Stimulated activated memory B cell treated with anti-CD40 and anti-IgM and Interleukin-4, amounts not matched to agents 10 μg/mL and 1 μg/mL and 100 μg/mL, for 72 hours (primary cell): ENCODE results near the gene KIR2DL3.
"Not testable (repeated sequence)": the region's sequence is repeated elsewhere in the genome, so short reads cannot be mapped to it uniquely, and the experiment has no call there.

Experiments used
- ATAC-seq: fragments of 150-1000 bp; cut with Tn5 transposase; 2 replicates; pipeline ENCODE4 v1.10.0; 2021
- H3K27ac Mint-ChIP-seq: one replicate; pipeline ENCODE4 v1.8.0; 2022; ENCODE audit warnings: mild to moderate bottlenecking, mixed read lengths
- H3K27me3 Mint-ChIP-seq: one replicate; pipeline ENCODE4 v1.8.0; 2022; ENCODE audit warnings: mixed read lengths
- H3K36me3 Mint-ChIP-seq: one replicate; pipeline ENCODE4 v1.8.0; 2022; ENCODE audit warnings: mixed read lengths
- H3K4me1 Mint-ChIP-seq: one replicate; pipeline ENCODE4 v1.8.0; 2022; ENCODE audit warnings: mixed read lengths
- H3K4me3 Mint-ChIP-seq: one replicate; pipeline ENCODE4 v1.8.0; 2022; ENCODE audit warnings: mild to moderate bottlenecking, moderate library complexity, mixed read lengths
- H3K9me3 Mint-ChIP-seq: one replicate; pipeline ENCODE4 v1.8.0; 2022; ENCODE audit warnings: mixed read lengths

KIR2DL3 gene

GRCh38 chr19:54770511-54770910 lies 32.2 kb downstream of the KIR2DL3 start:
- H3K36me3 Mint-ChIP-seq, H3K4me1 Mint-ChIP-seq, H3K9me3 Mint-ChIP-seq, ATAC-seq, H3K4me3 Mint-ChIP-seq, H3K27ac Mint-ChIP-seq: not testable (repeated sequence)
- H3K27me3 Mint-ChIP-seq: peaks cover 18% of the 10 kb centered on the region

GRCh38 chr19:54771018-54771960 lies 33.0 kb downstream of the KIR2DL3 start:
- not testable (repeated sequence) for ATAC-seq

GRCh38 chr19:54772666-54773065 lies 34.4 kb downstream of the KIR2DL3 start:
- not testable (repeated sequence) for H3K9me3 Mint-ChIP-seq, H3K4me3 Mint-ChIP-seq, H3K36me3 Mint-ChIP-seq, H3K4me1 Mint-ChIP-seq, H3K27ac Mint-ChIP-seq, ATAC-seq
- H3K27me3 Mint-ChIP-seq: peaks cover 15% of the 10 kb centered on the region

More at GRCh38 chr19:54771018-54771960, 33.0 kb downstream of the KIR2DL3 start:
- not testable (repeated sequence) for H3K36me3 Mint-ChIP-seq, H3K4me1 Mint-ChIP-seq, H3K27ac Mint-ChIP-seq, H3K4me3 Mint-ChIP-seq, H3K9me3 Mint-ChIP-seq
- peaks cover 15% of the 10 kb centered on the region for H3K27me3 Mint-ChIP-seq

GRCh38 chr19:54775095-54775815 lies 36.9 kb downstream of the KIR2DL3 start:
- not testable (repeated sequence) for H3K27ac Mint-ChIP-seq, H3K27me3 Mint-ChIP-seq, H3K9me3 Mint-ChIP-seq, H3K36me3 Mint-ChIP-seq, ATAC-seq, H3K4me3 Mint-ChIP-seq, H3K4me1 Mint-ChIP-seq

GRCh38 chr19:54775830-54776229 lies 37.5 kb downstream of the KIR2DL3 start:
- not testable (repeated sequence) for H3K9me3 Mint-ChIP-seq, ATAC-seq, H3K4me3 Mint-ChIP-seq, H3K27me3 Mint-ChIP-seq, H3K27ac Mint-ChIP-seq, H3K4me1 Mint-ChIP-seq, H3K36me3 Mint-ChIP-seq

GRCh38 chr19:54777851-54778250 lies 39.5 kb downstream of the KIR2DL3 start:
- H3K4me1 Mint-ChIP-seq, H3K4me3 Mint-ChIP-seq, H3K27ac Mint-ChIP-seq, H3K9me3 Mint-ChIP-seq, H3K36me3 Mint-ChIP-seq, ATAC-seq: not testable (repeated sequence)
- peaks cover 16% of the 10 kb centered on the region for H3K27me3 Mint-ChIP-seq

- H3K27ac Mint-ChIP-seq, H3K36me3 Mint-ChIP-seq, H3K4me1 Mint-ChIP-seq, H3K4me3 Mint-ChIP-seq, ATAC-seq, H3K9me3 Mint-ChIP-seq: not testable (repeated sequence)
- peaks cover 26% of the 10 kb centered on the region for H3K27me3 Mint-ChIP-seq
Measured at GRCh38 chr19:54778896-54779295, 40.6 kb downstream of the KIR2DL3 start.

- H3K36me3 Mint-ChIP-seq, ATAC-seq, H3K9me3 Mint-ChIP-seq, H3K27ac Mint-ChIP-seq, H3K4me1 Mint-ChIP-seq, H3K4me3 Mint-ChIP-seq: not testable (repeated sequence)
- peaks cover 49% of the 10 kb centered on the region for H3K27me3 Mint-ChIP-seq
Measured at GRCh38 chr19:54782916-54783315, 44.6 kb downstream of the KIR2DL3 start.

- peaks cover 67% of the 10 kb centered on the region for H3K27me3 Mint-ChIP-seq
- not testable (repeated sequence) for H3K36me3 Mint-ChIP-seq, H3K9me3 Mint-ChIP-seq, ATAC-seq, H3K4me1 Mint-ChIP-seq, H3K27ac Mint-ChIP-seq, H3K4me3 Mint-ChIP-seq
Measured at GRCh38 chr19:54786091-54786723, 47.9 kb downstream of the KIR2DL3 start.

GRCh38 chr19:54788154-54788553 lies 49.8 kb downstream of the KIR2DL3 start:
- H3K4me1 Mint-ChIP-seq, H3K27ac Mint-ChIP-seq, H3K9me3 Mint-ChIP-seq, H3K36me3 Mint-ChIP-seq, ATAC-seq, H3K4me3 Mint-ChIP-seq: not testable (repeated sequence)
- H3K27me3 Mint-ChIP-seq: peaks cover 49% of the 10 kb centered on the region

GRCh38 chr19:54790711-54791110 lies 52.4 kb downstream of the KIR2DL3 start:
- ATAC-seq: no peak

GRCh38 chr19:54791476-54791875 lies 53.2 kb downstream of the KIR2DL3 start:
- peaks cover 11% of the 10 kb centered on the region for H3K4me1 Mint-ChIP-seq

More at GRCh38 chr19:54790711-54791110, 52.4 kb downstream of the KIR2DL3 start:
- H3K4me1 Mint-ChIP-seq: peaks cover 11% of the 10 kb centered on the region
- H3K27ac Mint-ChIP-seq: no peak overlapping the region
- H3K9me3 Mint-ChIP-seq: peaks cover 8% of the 10 kb centered on the region
- H3K36me3 Mint-ChIP-seq: no peaks in the 10 kb centered on the region
- H3K27me3 Mint-ChIP-seq: peaks cover 40% of the 10 kb centered on the region
- no peak overlapping the region for H3K4me3 Mint-ChIP-seq

GRCh38 chr19:54792814-54793213 lies 54.5 kb downstream of the KIR2DL3 start:
- Mint-ChIP-seq H3K27me3 (peaks cover 44% of the 10 kb centered on the region), H3K36me3 (no peaks in the 10 kb centered on the region), H3K4me3 (peak overlapping the region; percentile 61), H3K9me3 (peaks cover 11% of the 10 kb centered on the region), H3K4me1 (peaks cover 11% of the 10 kb centered on the region), H3K27ac (peak overlapping the region; percentile 62)
- no peak for ATAC-seq

More at GRCh38 chr19:54791476-54791875, 53.2 kb downstream of the KIR2DL3 start:
- H3K4me3 Mint-ChIP-seq: no peak overlapping the region
- no peak overlapping the region for H3K27ac Mint-ChIP-seq
- no peaks in the 10 kb centered on the region for H3K36me3 Mint-ChIP-seq
- peaks cover 11% of the 10 kb centered on the region for H3K9me3 Mint-ChIP-seq
- no peak for ATAC-seq
- peaks cover 40% of the 10 kb centered on the region for H3K27me3 Mint-ChIP-seq

GRCh38 chr19:54795758-54796157 lies 57.4 kb downstream of the KIR2DL3 start:
- H3K4me1 Mint-ChIP-seq: peaks cover 11% of the 10 kb centered on the region
- H3K4me3 Mint-ChIP-seq: no peak overlapping the region
- no peaks in the 10 kb centered on the region for H3K36me3 Mint-ChIP-seq
- peaks cover 10% of the 10 kb centered on the region for H3K9me3 Mint-ChIP-seq
- no peak for ATAC-seq
- H3K27ac Mint-ChIP-seq: no peak overlapping the region
- peaks cover 47% of the 10 kb centered on the region for H3K27me3 Mint-ChIP-seq
